ENCODE results near the gene TULP4.
"Not testable (repeated sequence)": the region's sequence is repeated elsewhere in the genome, so short reads cannot be mapped to it uniquely, and the experiment has no call there.

The TULP4 gene

GRCh38 chr6:158531970-158532369 is 219.7 kb downstream of the TULP4 start:
- DNase-seq (ENCODE audit: low read depth), result no peak

GRCh38 chr6:158536084-158536890 is 224.0 kb downstream of the TULP4 start:
- DNase-seq (ENCODE audit: low read depth), result no peak

GRCh38 chr6:158536891-158537798 is 224.9 kb downstream of the TULP4 start:
- no peak for DNase-seq (ENCODE audit: low read depth)

- DNase-seq (ENCODE audit: low read depth), result no peak
Measured at GRCh38 chr6:158538741-158539140, 226.5 kb downstream of the TULP4 start.

GRCh38 chr6:158539413-158539812 is 227.1 kb downstream of the TULP4 start:
- DNase-seq (ENCODE audit: low read depth), result no peak

DNA sequence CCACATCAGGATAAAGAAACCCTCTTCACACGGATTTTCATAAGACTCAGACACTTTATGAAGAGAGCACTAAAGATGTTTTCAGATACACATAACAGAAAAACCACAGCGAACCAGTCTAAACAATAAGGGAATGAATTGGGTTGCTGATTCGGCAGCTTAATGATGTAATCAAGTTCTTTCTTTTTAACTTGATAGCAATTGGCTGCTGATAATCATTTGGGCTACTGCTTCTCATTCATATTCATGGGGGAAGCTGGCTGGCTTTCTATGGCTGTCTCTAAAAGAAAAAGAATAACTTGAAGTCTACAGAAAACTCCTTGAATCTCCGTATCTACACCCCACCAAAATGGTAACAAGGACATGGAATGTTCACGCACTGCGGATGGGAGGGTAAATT is 227.6 kb downstream of the TULP4 start:
- no peak for DNase-seq (ENCODE audit: low read depth)

DNA sequence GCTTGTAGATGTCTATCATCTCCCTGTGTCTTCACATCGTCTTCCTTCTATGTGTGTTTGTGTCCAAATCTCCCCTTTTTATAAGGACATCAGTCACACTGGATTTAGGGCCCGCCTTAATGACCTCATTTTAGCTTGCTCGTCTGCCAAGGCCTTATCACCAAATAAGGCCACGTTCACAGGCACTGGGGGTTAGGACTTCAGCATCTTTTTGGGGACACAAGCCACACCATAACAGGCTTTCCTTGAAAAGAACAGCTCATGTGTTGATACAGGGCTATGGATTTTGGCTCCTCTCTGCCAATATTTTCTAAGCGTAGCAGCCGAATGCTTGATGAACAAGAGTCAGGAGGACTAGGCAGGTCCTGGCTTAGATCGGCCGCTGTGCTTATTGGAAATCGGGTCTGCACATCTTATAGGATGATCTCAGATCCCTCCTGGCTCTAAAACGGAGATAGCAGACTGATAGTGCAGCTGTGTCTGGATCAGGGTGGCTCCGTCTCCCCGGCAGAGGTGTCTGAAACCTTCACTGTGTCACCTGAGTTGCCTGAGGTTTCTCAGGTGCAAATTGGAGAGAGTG is 231.4 kb downstream of the TULP4 start:
- DNase-seq (ENCODE audit: low read depth), result no peak

DNA sequence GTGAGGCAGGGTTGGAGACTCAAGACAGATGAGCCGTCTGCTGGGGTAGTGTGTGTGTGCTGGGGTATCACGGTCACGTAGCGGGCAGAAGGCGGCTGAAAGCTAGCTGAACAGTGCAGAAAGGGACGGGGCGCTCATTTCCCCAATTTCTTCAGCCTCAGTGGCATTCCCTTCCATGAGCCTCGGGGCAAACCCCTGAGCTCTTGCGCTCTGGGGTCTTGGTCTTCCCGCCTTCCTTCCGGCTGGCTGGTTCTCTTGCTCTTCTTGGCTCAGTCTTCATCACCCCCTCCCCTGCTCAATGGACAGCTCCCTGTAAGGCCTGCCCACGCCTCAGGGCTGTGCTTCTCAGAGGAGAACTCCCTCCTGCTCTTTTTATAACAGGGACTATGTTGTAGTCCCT is 232.2 kb downstream of the TULP4 start:
- DNase-seq (ENCODE audit: low read depth), result no peak

- DNase-seq (ENCODE audit: low read depth), result no peak
Measured at GRCh38 chr6:158545043-158545966, 233.0 kb downstream of the TULP4 start.

- DNase-seq (ENCODE audit: low read depth), result no peak
Measured at GRCh38 chr6:158548418-158549161, 236.3 kb downstream of the TULP4 start.

- DNase-seq (ENCODE audit: low read depth), result no peak
Measured at GRCh38 chr6:158552055-158552795, 240.0 kb downstream of the TULP4 start.

- no peak for DNase-seq (ENCODE audit: low read depth)
Measured at GRCh38 chr6:158552796-158553138, 240.5 kb downstream of the TULP4 start.

GRCh38 chr6:158554611-158555361 is 242.5 kb downstream of the TULP4 start:
- no peak for DNase-seq (ENCODE audit: low read depth)

DNA sequence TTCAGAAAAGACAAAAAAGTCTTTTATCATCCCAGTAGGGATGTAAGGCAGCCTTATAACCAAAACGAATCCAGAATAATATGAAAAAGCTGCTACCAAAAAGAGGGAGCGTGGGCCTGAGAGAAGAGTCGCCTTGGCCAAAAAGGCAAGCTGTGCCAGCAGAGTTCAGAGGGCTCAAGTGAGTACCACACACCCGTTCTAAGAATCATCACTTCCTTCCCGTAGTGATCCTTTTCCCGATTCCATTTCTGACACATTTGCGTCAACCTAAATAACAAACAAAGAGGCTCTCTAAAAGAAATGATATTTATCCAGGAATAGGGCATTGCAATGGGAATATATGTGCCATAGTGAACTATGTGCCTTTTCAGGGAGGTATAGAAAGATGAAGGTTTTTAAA is 243.8 kb downstream of the TULP4 start:
- DNase-seq (ENCODE audit: low read depth), result no peak

DNA sequence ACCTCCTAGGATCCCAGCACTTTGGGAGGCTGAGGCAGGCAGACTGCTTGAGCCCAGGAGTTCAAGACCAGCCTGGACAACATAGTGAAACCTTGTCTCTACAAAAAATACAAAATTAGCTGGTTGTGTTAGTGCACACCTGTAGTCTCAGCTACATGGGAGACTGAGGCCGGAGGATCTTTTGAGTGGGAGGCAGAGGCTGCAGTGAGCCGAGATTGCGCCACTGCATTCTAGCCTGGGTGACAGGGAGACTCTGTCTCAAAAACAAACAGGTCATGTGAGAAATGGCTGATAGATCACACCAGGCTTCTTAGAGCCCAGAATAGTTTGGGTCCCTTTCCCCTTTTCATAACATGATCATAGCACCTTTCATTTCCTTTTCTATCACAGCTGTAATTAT is 244.8 kb downstream of the TULP4 start:
- not testable (repeated sequence) for DNase-seq (ENCODE audit: low read depth)

- no peak for DNase-seq (ENCODE audit: low read depth)
Measured at GRCh38 chr6:158557927-158558326, 245.7 kb downstream of the TULP4 start.

DNA sequence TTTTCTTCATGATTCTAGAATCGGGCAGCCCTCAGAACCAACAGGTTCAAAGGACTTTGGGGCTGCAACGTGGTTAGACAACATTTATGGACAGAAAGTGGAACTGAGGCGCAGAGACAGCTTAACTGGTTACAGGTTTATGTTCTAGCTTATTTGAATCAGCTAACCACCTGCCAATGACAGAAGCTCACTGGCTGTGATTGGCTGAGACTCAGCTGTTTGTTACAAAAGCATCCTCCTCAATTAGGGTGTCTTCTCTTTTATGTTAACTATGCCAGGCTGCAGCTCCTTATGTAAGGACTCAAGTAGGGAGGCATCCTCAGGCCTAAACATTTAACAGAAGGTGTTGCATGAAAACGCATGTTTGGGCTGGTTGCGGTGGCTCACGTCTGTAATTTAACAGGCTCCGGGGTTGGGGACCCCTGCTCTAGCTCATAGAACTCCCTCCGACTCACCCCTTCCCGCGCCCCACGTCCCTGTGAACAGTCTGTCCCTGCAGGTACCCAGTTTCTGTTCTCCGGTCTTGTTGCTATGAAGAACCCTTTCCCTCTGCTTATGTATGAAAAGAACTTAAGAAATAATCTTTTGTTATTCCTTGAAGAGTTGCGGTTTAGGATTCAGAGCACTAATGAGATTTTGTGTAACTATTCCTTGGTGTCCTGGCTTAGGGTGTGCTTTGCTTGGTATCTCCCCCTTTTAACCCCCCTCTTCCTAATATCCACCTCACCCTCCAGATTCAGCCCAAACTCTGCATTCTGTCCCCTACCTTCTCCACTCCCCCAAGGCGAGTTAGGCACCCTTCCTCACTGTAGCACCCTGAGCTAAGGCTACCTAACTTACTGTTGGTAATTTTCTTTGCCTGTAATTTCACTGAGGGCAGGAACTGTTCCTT is 246.4 kb downstream of the TULP4 start:
- no peak for DNase-seq (ENCODE audit: low read depth)

GRCh38 chr6:158559338-158559894 is 247.2 kb downstream of the TULP4 start:
- DNase-seq (ENCODE audit: low read depth), result no peak
